A549 (cell line): Measurements from ENCODE around the gene EFHD2. TPM values are rescaled to one million over a fixed set of nuclear protein-coding genes. Genes with fewer than 3 reads are reported as not detected.

ENCODE experiments used
- ATAC-seq, 2 experiments: fragments of 200-7000 bp in 1 of 2; fragments of >200 bp in 1 of 2; cut with Nextera tagmentation in 1 of 2; cut with Tn5 transposase in 1 of 2; 3 replicates each; pipeline versions ENCODE4 v1.8.0 to v1.9.1; 2018 to 2020; ENCODE audit warnings: mild to moderate bottlenecking in 1 of 2, moderate library complexity in 1 of 2
- CTCF ChIA-PET: fragments of 300-600 bp; sonication (Branson Sonifier 250); formaldehyde crosslinking; extraction: SDS; loops from one replicate; lab custom pipeline; 2021; ENCODE audit warnings: antibody characterized with exemption, inconsistent platforms; lab: Yijun Ruan, JAX
- POLR2A ChIA-PET: fragments of 350-600 bp; formaldehyde crosslinking; extraction: SDS; loops from one replicate; lab custom pipeline; 2021; ENCODE audit warnings: antibody characterized with exemption, inconsistent platforms; lab: Yijun Ruan, JAX
- DNase-seq, 2 experiments: peaks; one replicate each; pipeline versions ENCODE4 v3.0.0 to v3.0.0-alpha.2; 2011 to 2016; ENCODE audit warnings: low read depth in 1 of 2, low spot score in 1 of 2
- FAIRE-seq: peaks from 2 replicates; lab custom pipeline; 2011; peaks lifted over from hg19 to GRCh38; lab: Jason Lieb, UNC
- H3K27ac ChIP-seq, 2 experiments: fragments of >200 bp; sonication (Bioruptor Twin); formaldehyde crosslinking; 3 replicates each; pipeline ENCODE4 v1.5.1; 2016 to 2017
- H3K4me1 ChIP-seq: fragments of >200 bp; sonication (Bioruptor Twin); formaldehyde crosslinking; 3 replicates; pipeline ENCODE4 v1.6.1; 2016
- H3K4me2 ChIP-seq: fragments of >200 bp; sonication (Bioruptor Twin); formaldehyde crosslinking; 3 replicates; pipeline ENCODE4 v1.6.1; 2016
- H3K4me3 ChIP-seq: fragments of >200 bp; sonication (Bioruptor Twin); formaldehyde crosslinking; 3 replicates; pipeline ENCODE4 v1.5.1; 2016
- H3K9me3 ChIP-seq: fragments of >200 bp; sonication (Bioruptor Twin); formaldehyde crosslinking; 3 replicates; pipeline ENCODE4 v1.6.1; 2016
- CBX8 ChIP-seq: fragments of 200-600 bp; sonication (generic); IDR thresholded peaks from 2 replicates; pipeline ENCODE4 v1.6.1; 2016
- CEBPB ChIP-seq, 2 experiments: fragments of >200 bp in 1 of 2; sonication (Bioruptor Twin) in 1 of 2; formaldehyde crosslinking in 1 of 2; IDR thresholded peaks; 2 replicates each; pipeline ENCODE4 v1.6.1; 2012 to 2016
- CHD4 ChIP-seq: fragments of 200-600 bp; sonication (generic); IDR thresholded peaks from 2 replicates; pipeline ENCODE4 v1.6.1; 2016; ENCODE audit warnings: antibody characterized with exemption, mild to moderate bottlenecking, borderline replicate concordance
- EHF ChIP-seq: fragments of 250-450 bp; sonication (Bioruptor Pico); IDR thresholded peaks from 2 replicates; pipeline ENCODE4 v1.5.0; 2020; ENCODE audit warnings: mild to moderate bottlenecking
- EP300 ChIP-seq, 2 experiments: fragments of >200 bp; sonication (Bioruptor Twin); formaldehyde crosslinking; IDR thresholded peaks; 2 replicates in 1 of 2; 3 replicates in 1 of 2; pipeline ENCODE4 v1.6.1; 2016 to 2017
- FOSB ChIP-seq: fragments of 250-450 bp; sonication (Bioruptor Pico); IDR thresholded peaks from 2 replicates; pipeline ENCODE4 v1.5.0; 2020; ENCODE audit warnings: mild to moderate bottlenecking, moderate library complexity
- FOSL2 ChIP-seq, 2 experiments: fragments of 450-650 bp in 1 of 2; fragments of >200 bp in 1 of 2; sonication (Bioruptor Twin) in 1 of 2; formaldehyde crosslinking; IDR thresholded peaks; 2 replicates each; pipeline versions ENCODE4 v1.5.0 to v1.6.1; 2016 to 2020; ENCODE audit warnings: mild to moderate bottlenecking in 1 of 2, moderate library complexity in 1 of 2
- GATA3 ChIP-seq: IDR thresholded peaks from 2 replicates; pipeline ENCODE4 v1.6.1; 2012; ENCODE audit warnings: borderline replicate concordance
- HDAC2 ChIP-seq: fragments of 200-600 bp; sonication (generic); IDR thresholded peaks from 2 replicates; pipeline ENCODE4 v1.6.1; 2016
- HEYL ChIP-seq: fragments of 250-450 bp; sonication (Bioruptor Pico); IDR thresholded peaks from 2 replicates; pipeline ENCODE4 v1.8.0; 2021; ENCODE audit warnings: mild to moderate bottlenecking, moderate library complexity
- HOXA7 ChIP-seq: fragments of 250-450 bp; sonication (Bioruptor Pico); IDR thresholded peaks from 2 replicates; pipeline ENCODE4 v1.5.0; 2020; ENCODE audit warnings: mild to moderate bottlenecking, moderate library complexity
- JUNB ChIP-seq: fragments of >200 bp; sonication (Bioruptor Twin); formaldehyde crosslinking; IDR thresholded peaks from 2 replicates; pipeline ENCODE4 v1.6.1; 2016
- MAZ ChIP-seq: fragments of 150-350 bp; IDR thresholded peaks from 2 replicates; pipeline ENCODE4 v1.6.1; 2014; ENCODE audit warnings: antibody characterized with exemption, low read depth, low read length, borderline replicate concordance
- NPAS2 ChIP-seq: fragments of 250-450 bp; sonication (Bioruptor Pico); IDR thresholded peaks from 2 replicates; pipeline ENCODE4 v1.8.0; 2022; ENCODE audit warnings: mild to moderate bottlenecking, moderate library complexity, borderline replicate concordance
- RAD21 ChIP-seq, 2 experiments: fragments of >200 bp in 1 of 2; sonication (Bioruptor Twin) in 1 of 2; formaldehyde crosslinking in 1 of 2; IDR thresholded peaks in 1 of 2; conservative IDR thresholded peaks in 1 of 2; 2 replicates in 1 of 2; 3 replicates in 1 of 2; pipeline ENCODE4 v1.6.1; 2012 to 2018; ENCODE audit warnings: inconsistent platforms in 1 of 2
- RARB ChIP-seq: fragments of 250-450 bp; sonication (Bioruptor Pico); IDR thresholded peaks from 2 replicates; pipeline ENCODE4 v1.8.0; 2021; ENCODE audit warnings: mild to moderate bottlenecking, moderate library complexity
- RCOR1 ChIP-seq: fragments of 150-350 bp; IDR thresholded peaks from 2 replicates; pipeline ENCODE4 v1.6.1; 2014; ENCODE audit warnings: antibody characterized with exemption, low read length, low read depth
- RFX5 ChIP-seq: fragments of 450-650 bp; IDR thresholded peaks from 2 replicates; pipeline ENCODE4 v1.7.1; 2014; ENCODE audit warnings: antibody characterized with exemption, mild to moderate bottlenecking, moderate library complexity
- RNF2 ChIP-seq: fragments of 200-600 bp; sonication (generic); IDR thresholded peaks from 2 replicates; pipeline ENCODE4 v1.6.1; 2016; ENCODE audit warnings: low read depth, mild to moderate bottlenecking, antibody characterized with exemption, moderate library complexity, borderline replicate concordance
- SREBF2 ChIP-seq: fragments of 450-650 bp; IDR thresholded peaks from 2 replicates; pipeline ENCODE4 v1.6.1; 2014; ENCODE audit warnings: mild to moderate bottlenecking, moderate library complexity
- TFCP2L1 ChIP-seq: fragments of 250-450 bp; sonication (Bioruptor Pico); IDR thresholded peaks from 2 replicates; pipeline ENCODE4 v1.5.0; 2021; ENCODE audit warnings: mild to moderate bottlenecking
- TP53 ChIP-seq: fragments of 250-450 bp; sonication (Bioruptor Pico); IDR thresholded peaks from 2 replicates; pipeline ENCODE4 v1.5.0; 2021; ENCODE audit warnings: mild to moderate bottlenecking, moderate library complexity
- ZNF302 ChIP-seq: fragments of 250-450 bp; sonication (Bioruptor Pico); IDR thresholded peaks from 2 replicates; pipeline ENCODE4 v1.9.0; 2021; ENCODE audit warnings: inconsistent platforms, mild to moderate bottlenecking, moderate library complexity
- WGBS: methylation state at CpG from one replicate; pipeline ENCODE4 v1.1.6; 2017; ENCODE audit errors: missing lambda C conversion rate; 5-methylcytosine and 5-hydroxymethylcytosine counted together
- polyA plus RNA-seq, 4 experiments: library from polyadenylated mRNA; depleted of rRNA in 3 of 4; stranded (reverse); fragments of >200 nt; fragmentation: RNase III in 1 of 4; extraction: RNeasy Plus Mini Kit Qiagen cat#74134 plus additional on column Dnase treatment in 1 of 4; gene quantifications; 2 replicates in 3 of 4; 3 replicates in 1 of 4; pipeline ENCODE4 v1.2.3, GENCODE V29; 2011 to 2017
- TF ChIP-seq, protein P1 (sequence below): fragments of >200 bp; sonication (Bioruptor Twin); formaldehyde crosslinking; IDR thresholded peaks from 3 replicates; pipeline ENCODE4 v1.5.1; 2016
- TF ChIP-seq, protein P2 (sequence below): fragments of 250-450 bp; sonication (Bioruptor Pico); IDR thresholded peaks from 2 replicates; pipeline ENCODE4 v1.5.0; 2020; ENCODE audit warnings: low read depth, mild to moderate bottlenecking, moderate library complexity
- TF ChIP-seq, protein P3 (sequence below): fragments of 250-450 bp; sonication (Bioruptor Pico); IDR thresholded peaks from 2 replicates; pipeline ENCODE4 v1.5.0; 2021; ENCODE audit warnings: mild to moderate bottlenecking, moderate library complexity, borderline replicate concordance

Gene EFHD2
- polyA plus RNA-seq, 2 of the 4 experiments (the other 2 are of a cell fraction), result 33.1 to 96.2 TPM

DNA sequence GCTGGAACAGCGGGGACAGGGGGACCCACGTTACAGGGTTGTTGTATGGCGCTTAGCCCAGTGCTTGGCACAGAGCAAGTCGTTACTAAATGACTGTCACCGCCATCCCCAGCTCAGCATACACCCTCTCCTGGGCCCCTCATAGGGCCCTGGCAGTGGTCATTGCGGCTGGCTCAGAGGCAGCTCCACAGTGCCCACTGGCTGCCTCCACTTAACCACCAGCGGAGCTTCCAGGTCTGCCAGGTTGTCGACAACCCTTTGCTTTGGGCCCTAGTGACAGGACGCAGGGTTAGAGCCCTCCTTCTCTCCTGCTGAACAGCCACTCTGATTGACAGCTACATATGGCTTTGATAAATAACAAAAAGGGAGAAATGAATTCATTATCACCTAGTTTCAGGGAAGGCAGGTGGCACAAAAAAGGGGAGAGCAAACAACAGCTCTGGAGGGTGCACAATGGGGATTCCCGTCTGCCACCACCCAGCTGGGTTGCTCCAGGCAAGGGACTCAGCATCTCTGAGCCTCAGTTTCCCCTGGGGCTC, 4.8 kb downstream of the EFHD2 start:
- WGBS, result 88% methylated on average over 10 of the region's 10 CpGs
- H3K9me3 ChIP-seq, result no peaks in the 10 kb centered on the region
- H3K4me3 ChIP-seq, result no peak overlapping the region
- peaks cover 74% of the 10 kb centered on the region for H3K4me1 ChIP-seq
- CTCF ChIA-PET, result interaction anchor here (0.7 to 2.0 kb wide), 4 partner anchors 12 to 91 kb away, joined by 3 to 10 read pairs (median 5); no protein-coding TSS in a partner anchor
- POLR2A ChIA-PET, result no interaction called here
- no peak for FAIRE-seq
- H3K4me2 ChIP-seq, result no peak overlapping the region
- TF ChIP-seq RCOR1, result no peak
- TF ChIP-seq CHD4, result no peak
- no peak for TF ChIP-seq EHF
- TF ChIP-seq CBX8, result no peak
- TF ChIP-seq CEBPB (IDR thresholded peaks at IDR 0.05), result no peak
- no peak for TF ChIP-seq NPAS2 (CRISPR knock-in tag)
- TF ChIP-seq ZNF302 (CRISPR knock-in tag), result no peak
- no peak for TF ChIP-seq RARB (CRISPR knock-in tag)
- TF ChIP-seq, protein P1, sequence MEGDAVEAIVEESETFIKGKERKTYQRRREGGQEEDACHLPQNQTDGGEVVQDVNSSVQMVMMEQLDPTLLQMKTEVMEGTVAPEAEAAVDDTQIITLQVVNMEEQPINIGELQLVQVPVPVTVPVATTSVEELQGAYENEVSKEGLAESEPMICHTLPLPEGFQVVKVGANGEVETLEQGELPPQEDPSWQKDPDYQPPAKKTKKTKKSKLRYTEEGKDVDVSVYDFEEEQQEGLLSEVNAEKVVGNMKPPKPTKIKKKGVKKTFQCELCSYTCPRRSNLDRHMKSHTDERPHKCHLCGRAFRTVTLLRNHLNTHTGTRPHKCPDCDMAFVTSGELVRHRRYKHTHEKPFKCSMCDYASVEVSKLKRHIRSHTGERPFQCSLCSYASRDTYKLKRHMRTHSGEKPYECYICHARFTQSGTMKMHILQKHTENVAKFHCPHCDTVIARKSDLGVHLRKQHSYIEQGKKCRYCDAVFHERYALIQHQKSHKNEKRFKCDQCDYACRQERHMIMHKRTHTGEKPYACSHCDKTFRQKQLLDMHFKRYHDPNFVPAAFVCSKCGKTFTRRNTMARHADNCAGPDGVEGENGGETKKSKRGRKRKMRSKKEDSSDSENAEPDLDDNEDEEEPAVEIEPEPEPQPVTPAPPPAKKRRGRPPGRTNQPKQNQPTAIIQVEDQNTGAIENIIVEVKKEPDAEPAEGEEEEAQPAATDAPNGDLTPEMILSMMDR, result no peak
- TF ChIP-seq TP53 (CRISPR knock-in tag), result no peak
- TF ChIP-seq, protein P2, sequence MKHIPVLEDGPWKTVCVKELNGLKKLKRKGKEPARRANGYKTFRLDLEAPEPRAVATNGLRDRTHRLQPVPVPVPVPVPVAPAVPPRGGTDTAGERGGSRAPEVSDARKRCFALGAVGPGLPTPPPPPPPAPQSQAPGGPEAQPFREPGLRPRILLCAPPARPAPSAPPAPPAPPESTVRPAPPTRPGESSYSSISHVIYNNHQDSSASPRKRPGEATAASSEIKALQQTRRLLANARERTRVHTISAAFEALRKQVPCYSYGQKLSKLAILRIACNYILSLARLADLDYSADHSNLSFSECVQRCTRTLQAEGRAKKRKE, result no peak
- TF ChIP-seq MAZ, result no peak
- no peak for TF ChIP-seq RNF2
- TF ChIP-seq HEYL (CRISPR knock-in tag), result no peak
- TF ChIP-seq RFX5, result no peak
- no peak for TF ChIP-seq SREBF2
- TF ChIP-seq RAD21 (conservative IDR thresholded peaks at IDR 0.05 in 1 of 2, IDR thresholded peaks at IDR 0.05 in 1 of 2), result no peak
- TF ChIP-seq, all 56 proteins: peak for 0
- ATAC-seq (no peak), DNase-seq (no peak)
- H3K27ac ChIP-seq, result peak overlapping the region in 1 of 2 experiments; percentile 97; a peak in 3 of 6 replicates

DNA sequence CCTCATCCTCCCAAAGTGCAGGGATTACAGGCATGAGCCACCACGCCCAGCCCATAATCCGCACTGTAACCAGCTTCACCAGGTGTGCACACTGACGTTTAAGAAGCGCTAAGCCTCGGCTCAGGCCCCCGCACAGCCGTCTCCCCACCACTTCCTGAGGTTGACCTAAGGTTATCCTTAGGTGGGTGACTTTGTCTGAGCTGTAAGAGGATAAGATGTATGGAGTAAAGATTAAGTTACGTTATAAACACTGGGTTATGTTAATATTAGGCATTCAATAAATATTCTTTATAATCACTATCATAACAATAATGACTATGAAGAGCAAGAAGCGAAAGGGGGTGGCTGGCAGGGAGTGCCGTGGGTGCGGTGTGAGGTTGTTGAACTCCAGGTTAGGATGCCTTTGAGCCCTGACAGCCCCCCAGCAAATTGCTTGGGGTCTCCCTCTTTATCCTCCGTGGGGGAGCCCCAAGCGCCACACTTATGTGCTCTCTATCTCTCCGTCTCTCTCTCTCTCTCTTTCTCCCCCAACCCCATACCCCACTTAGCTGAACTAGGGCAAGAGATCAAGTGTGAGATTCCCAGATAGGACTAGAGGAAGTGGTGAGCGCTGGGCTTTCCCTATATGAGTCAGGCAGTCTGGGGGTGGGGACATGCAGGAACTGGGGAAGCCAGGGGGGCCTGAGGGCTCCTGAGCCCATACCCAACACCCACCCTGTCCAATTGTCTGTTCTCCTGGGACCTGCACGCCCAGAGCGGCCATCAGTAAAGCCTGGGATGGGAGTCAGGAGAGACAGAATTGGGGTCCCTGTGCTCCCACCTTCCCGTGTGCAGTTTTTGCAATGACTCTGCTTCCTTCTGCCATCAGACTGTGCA, 7.6 kb downstream of the EFHD2 start:
- POLR2A ChIA-PET, result no interaction called here
- FAIRE-seq (no peak), ATAC-seq (peak; percentile 72 to 76), DNase-seq (peak; percentile 56 to 72)
- H3K4me1 ChIP-seq, result peaks cover 71% of the 10 kb centered on the region
- no peaks in the 10 kb centered on the region for H3K9me3 ChIP-seq
- TF ChIP-seq FOSB (CRISPR knock-in tag) (peak; percentile 13; the same call in 1 of the 2 replicates), HOXA7 (CRISPR knock-in tag) (0 out of 2 replicates have a peak, but pooled peaks have one; percentile 35), TFCP2L1 (CRISPR knock-in tag) (peak; percentile 22; the same call in 1 of the 2 replicates), JUNB (no peak), FOSL2 (IDR thresholded peaks at IDR 0.05) (peak; percentile 21; the same call in 1 of the 2 replicates), FOSL2 (CRISPR knock-in tag; IDR thresholded peaks at IDR 0.05) (peak; percentile 72), EP300 (IDR thresholded peaks at IDR 0.05) (0 out of 5 replicates have a peak, but pooled peaks of 1 of the 2 experiments have one; percentile 24), GATA3 (peak; percentile 62; the same call in 1 of the 2 replicates), HDAC2 (no peak)
- TF ChIP-seq, protein P3, sequence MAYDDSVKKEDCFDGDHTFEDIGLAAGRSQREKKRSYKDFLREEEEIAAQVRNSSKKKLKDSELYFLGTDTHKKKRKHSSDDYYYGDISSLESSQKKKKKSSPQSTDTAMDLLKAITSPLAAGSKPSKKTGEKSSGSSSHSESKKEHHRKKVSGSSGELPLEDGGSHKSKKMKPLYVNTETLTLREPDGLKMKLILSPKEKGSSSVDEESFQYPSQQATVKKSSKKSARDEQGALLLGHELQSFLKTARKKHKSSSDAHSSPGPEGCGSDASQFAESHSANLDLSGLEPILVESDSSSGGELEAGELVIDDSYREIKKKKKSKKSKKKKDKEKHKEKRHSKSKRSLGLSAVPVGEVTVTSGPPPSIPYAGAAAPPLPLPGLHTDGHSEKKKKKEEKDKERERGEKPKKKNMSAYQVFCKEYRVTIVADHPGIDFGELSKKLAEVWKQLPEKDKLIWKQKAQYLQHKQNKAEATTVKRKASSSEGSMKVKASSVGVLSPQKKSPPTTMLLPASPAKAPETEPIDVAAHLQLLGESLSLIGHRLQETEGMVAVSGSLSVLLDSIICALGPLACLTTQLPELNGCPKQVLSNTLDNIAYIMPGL, result no peak
- H3K27ac ChIP-seq, result peak overlapping the region; percentile 73 to 97
- CTCF ChIA-PET, result interaction anchor here (0.9 to 2.5 kb wide), 5 partner anchors 9 to 94 kb away, joined by 4 to 11 read pairs (median 4); no protein-coding TSS in a partner anchor
- 0 out of 3 replicates have a peak overlapping the region, but pooled peaks have one; percentile 2 for H3K4me3 ChIP-seq
- H3K4me2 ChIP-seq, result peak overlapping the region; percentile 72
- WGBS, result 20% methylated on average over 18 of the region's 18 CpGs
